ENCODE results near the gene QPRT.

GRCh38 chr16:29662000-29662728, 16.8 kb upstream of the QPRT start:
- TF ChIP-seq CTCF (IDR thresholded peaks at IDR 0.05; ENCODE audit: low read depth, low read length) (no peak), EZH2phosphoT487 (IDR thresholded peaks at IDR 0.05; ENCODE audit: low read depth) (no peak)
